Endothelial cell of umbilical vein (primary cell): ENCODE measurements around the gene EIF3I. TPM values are rescaled to one million over a fixed set of nuclear protein-coding genes. Genes with fewer than 3 reads are reported as not detected.

Source experiments
- BruUV-seq: library from RNA; stranded (reverse); fragments of 400-500 nt; replicated peaks from 2 replicates; lab custom pipeline; 2021; lab: Mats Ljungman, UMichigan
- CTCF ChIA-PET: fragments of 300-600, 350-600 bp; sonication (Branson Sonifier 250); formaldehyde crosslinking; loops from one replicate; lab custom pipeline; 2021; ENCODE audit warnings: antibody characterized with exemption, inconsistent platforms; lab: Charles Lee
- POLR2A ChIA-PET: fragments of 300-600, 350-600 bp; sonication (Branson Sonifier 250); formaldehyde crosslinking; loops from one replicate; lab custom pipeline; 2021; ENCODE audit warnings: antibody characterized with exemption, inconsistent platforms; lab: Charles Lee
- DNase-seq: peaks from one replicate; pipeline ENCODE4 v3.0.0-alpha.2; 2011; ENCODE audit warnings: low read depth, low spot score
- FAIRE-seq: peaks from 2 replicates; lab custom pipeline; 2011; peaks lifted over from hg19 to GRCh38; lab: Jason Lieb, UNC
- H2AFZ ChIP-seq: 2 replicates; pipeline ENCODE4 v1.6.0; 2012; ENCODE audit warnings: low read depth, low read length, control low read depth, inconsistent platforms
- H3K27ac ChIP-seq: 2 replicates; pipeline ENCODE4 v1.5.1; 2011; ENCODE audit warnings: low read depth, mild to moderate bottlenecking, control low read depth, low read length, moderate library complexity; ENCODE audit not compliant: insufficient read depth
- H3K27me3 ChIP-seq, 2 experiments: 2 replicates each; pipeline versions ENCODE4 v1.6.0 to v1.6.1; 2011; ENCODE audit warnings: low read length in 2 of 2, mixed read lengths in 1 of 2; ENCODE audit not compliant: control insufficient read depth in 2 of 2, insufficient read depth in 2 of 2
- H3K36me3 ChIP-seq, 2 experiments: 2 replicates in 1 of 2; 3 replicates in 1 of 2; pipeline ENCODE4 v1.5.1; 2011; ENCODE audit warnings: low read length in 2 of 2, mild to moderate bottlenecking in 1 of 2, moderate library complexity in 1 of 2; ENCODE audit not compliant: control insufficient read depth in 2 of 2, insufficient read depth in 2 of 2; ENCODE audit errors: extremely low read depth in 1 of 2
- H3K4me1 ChIP-seq: 3 replicates; pipeline ENCODE4 v1.5.1; 2011; ENCODE audit warnings: mild to moderate bottlenecking, low read length; ENCODE audit not compliant: control insufficient read depth, insufficient read depth; ENCODE audit errors: extremely low read depth
- H3K4me2 ChIP-seq: 2 replicates; pipeline ENCODE4 v1.6.1; 2011; ENCODE audit warnings: low read length, control low read depth, mixed read lengths; ENCODE audit not compliant: insufficient read depth
- H3K4me3 ChIP-seq, 3 experiments: fragments of 200-600 bp in 1 of 3; sonication (generic), shearing (Covaris generic) in 1 of 3; replicated peaks in 1 of 3; 2 replicates each; pipeline ENCODE4 v1.5.1; 2011 to 2016; ENCODE audit warnings: control low read depth in 3 of 3, low read length in 3 of 3, mild to moderate bottlenecking in 2 of 3, inconsistent platforms in 1 of 3, low read depth in 1 of 3, moderate library complexity in 1 of 3; ENCODE audit not compliant: insufficient read depth in 1 of 3
- H3K79me2 ChIP-seq: 2 replicates; pipeline ENCODE4 v1.6.0; 2012; ENCODE audit warnings: low read length, inconsistent platforms; ENCODE audit not compliant: control insufficient read depth, insufficient read depth
- H3K9ac ChIP-seq: replicated peaks from 2 replicates; pipeline ENCODE3; 2011; ENCODE audit warnings: low read length, control low read depth; ENCODE audit not compliant: insufficient read depth; ENCODE audit errors: extremely low read depth
- H3K9me1 ChIP-seq: replicated peaks from 3 replicates; pipeline ENCODE4 v1.6.0; 2011; ENCODE audit warnings: mild to moderate bottlenecking, low read length; ENCODE audit not compliant: control insufficient read depth, insufficient read depth; ENCODE audit errors: extremely low read depth
- H3K9me3 ChIP-seq: replicated peaks from 2 replicates; pipeline ENCODE4 v1.5.1; 2012; ENCODE audit warnings: low read length, inconsistent platforms; ENCODE audit not compliant: control insufficient read depth, insufficient read depth
- H4K20me1 ChIP-seq: replicated peaks from 2 replicates; pipeline ENCODE3; 2011; ENCODE audit warnings: mild to moderate bottlenecking, low read length; ENCODE audit not compliant: control insufficient read depth, insufficient read depth; ENCODE audit errors: extremely low read depth
- EZH2 ChIP-seq: IDR thresholded peaks from 2 replicates; pipeline ENCODE4 v1.6.1; 2012; ENCODE audit warnings: borderline replicate concordance, low read depth, mild to moderate bottlenecking, moderate library complexity, low read length, inconsistent platforms; ENCODE audit not compliant: severe bottlenecking
- FOS ChIP-seq: IDR thresholded peaks from 2 replicates; pipeline ENCODE4 v1.6.1; 2011; ENCODE audit warnings: mild to moderate bottlenecking, low read length, moderate library complexity, borderline replicate concordance; ENCODE audit not compliant: insufficient read depth
- GATA2 ChIP-seq: IDR thresholded peaks from 2 replicates; pipeline ENCODE4 v1.7.0; 2011; ENCODE audit warnings: low read depth, mild to moderate bottlenecking, moderate library complexity, mixed read lengths, low read length; ENCODE audit not compliant: insufficient read length, insufficient read depth
- JUN ChIP-seq: IDR thresholded peaks from 2 replicates; pipeline ENCODE4 v1.6.1; 2011; ENCODE audit warnings: borderline replicate concordance, low read depth; ENCODE audit not compliant: insufficient read length, insufficient read depth
- MAX ChIP-seq: IDR thresholded peaks from 2 replicates; pipeline ENCODE4 v1.6.1; 2011; ENCODE audit not compliant: insufficient read depth, insufficient read length
- MYC ChIP-seq: IDR thresholded peaks from one replicate; pipeline ENCODE4 v1.6.1; 2011; ENCODE audit warnings: mild to moderate bottlenecking, low read depth, low read length
- POLR2A ChIP-seq: IDR thresholded peaks from 2 replicates; pipeline ENCODE4 v1.6.1; 2012; ENCODE audit warnings: low read depth, mild to moderate bottlenecking, control low read depth, low read length
- POLR2AphosphoS5 ChIP-seq: IDR thresholded peaks from 2 replicates; pipeline ENCODE4 v1.6.1; 2012; ENCODE audit warnings: low read depth, mild to moderate bottlenecking, control low read depth, low read length, moderate library complexity; ENCODE audit not compliant: insufficient read depth
- dilution Hi-C: fragments of 300-500 bp; cut with MboI; formaldehyde crosslinking; loops from one replicate; pipeline ENCODE4 v1.15.0; 2019; ENCODE audit warnings: low sequenced_read_pairs; ENCODE audit not compliant: extremely low pct_ligation_motif_present
- intact Hi-C: fragments of 100-400 bp; cut with micrococcal nuclease; formaldehyde crosslinking; loops from one replicate; pipeline ENCODE4 v1.10.0; 2022
- polyA plus RNA-seq, 4 experiments: library from polyadenylated mRNA; depleted of rRNA in 3 of 4; stranded (reverse) in 3 of 4; unstranded in 1 of 4; fragments of >200 nt; gene quantifications; 2 replicates each; pipeline versions ENCODE4 v1.2.1 to v1.2.3, GENCODE V29; 2011 to 2012; ENCODE audit warnings: missing spikeins in 1 of 4
- total RNA-seq: library from RNA; stranded (reverse); gene quantifications from 2 replicates; pipeline ENCODE4 v1.2.3, GENCODE V29; 2021
- TF ChIP-seq, protein P1 (sequence below), 2 donors: IDR thresholded peaks; 1 replicate in 1 of 2; 2 replicates in 1 of 2; pipeline ENCODE4 v1.5.1; 2011; ENCODE audit warnings: low read length in 2 of 2, mild to moderate bottlenecking in 2 of 2, moderate library complexity in 2 of 2, control low read depth in 1 of 2, inconsistent platforms in 1 of 2, low read depth in 1 of 2; ENCODE audit not compliant: insufficient read depth in 1 of 2; ENCODE audit errors: extremely low read depth in 1 of 2

The EIF3I gene
- total and polyA plus RNA-seq, 2 donors (not counting 3 experiments of a cell fraction or from before 2014, with no cell fraction given) = 186 to 331 TPM

- BruUV-seq = no TSS peak
- DNase-seq (no peak), FAIRE-seq (no peak)
- no peaks in the 10 kb centered on the region for H3K9me1 ChIP-seq
- H3K36me3 ChIP-seq = peaks cover 39 to 75% of the 10 kb centered on the region in 2 experiments
- no peak overlapping the region for H3K27ac ChIP-seq
- no peaks in the 10 kb centered on the region for H4K20me1 ChIP-seq
- no peak overlapping the region for H3K4me2 ChIP-seq
- TF ChIP-seq MAX = no peak
- no peak for TF ChIP-seq POLR2AphosphoS5
- no peak for TF ChIP-seq FOS
- no peak for TF ChIP-seq POLR2A
- TF ChIP-seq JUN = no peak
- no peak for TF ChIP-seq GATA2
- TF ChIP-seq, protein P1, sequence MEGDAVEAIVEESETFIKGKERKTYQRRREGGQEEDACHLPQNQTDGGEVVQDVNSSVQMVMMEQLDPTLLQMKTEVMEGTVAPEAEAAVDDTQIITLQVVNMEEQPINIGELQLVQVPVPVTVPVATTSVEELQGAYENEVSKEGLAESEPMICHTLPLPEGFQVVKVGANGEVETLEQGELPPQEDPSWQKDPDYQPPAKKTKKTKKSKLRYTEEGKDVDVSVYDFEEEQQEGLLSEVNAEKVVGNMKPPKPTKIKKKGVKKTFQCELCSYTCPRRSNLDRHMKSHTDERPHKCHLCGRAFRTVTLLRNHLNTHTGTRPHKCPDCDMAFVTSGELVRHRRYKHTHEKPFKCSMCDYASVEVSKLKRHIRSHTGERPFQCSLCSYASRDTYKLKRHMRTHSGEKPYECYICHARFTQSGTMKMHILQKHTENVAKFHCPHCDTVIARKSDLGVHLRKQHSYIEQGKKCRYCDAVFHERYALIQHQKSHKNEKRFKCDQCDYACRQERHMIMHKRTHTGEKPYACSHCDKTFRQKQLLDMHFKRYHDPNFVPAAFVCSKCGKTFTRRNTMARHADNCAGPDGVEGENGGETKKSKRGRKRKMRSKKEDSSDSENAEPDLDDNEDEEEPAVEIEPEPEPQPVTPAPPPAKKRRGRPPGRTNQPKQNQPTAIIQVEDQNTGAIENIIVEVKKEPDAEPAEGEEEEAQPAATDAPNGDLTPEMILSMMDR (IDR thresholded peaks at IDR 0.05; ENCODE audit: extremely low read depth in 1 of 2, insufficient read depth in 1 of 2, low read depth in 1 of 2, low read length in 2 of 2) = no peak
- TF ChIP-seq MYC = no peak
- no peak for TF ChIP-seq EZH2
- no peak overlapping the region for H3K9ac ChIP-seq
- dilution Hi-C loops = no loop called here
- H3K27me3 ChIP-seq = no peaks in the 10 kb centered on the region
- intact Hi-C loops = no loop called here
- no peaks in the 10 kb centered on the region for H3K4me1 ChIP-seq
- no peak overlapping the region for H2AFZ ChIP-seq
- CTCF ChIA-PET = no interaction called here
- H3K79me2 ChIP-seq = peaks cover 5% of the 10 kb centered on the region
- H3K9me3 ChIP-seq = no peaks in the 10 kb centered on the region
- no peak overlapping the region for H3K4me3 ChIP-seq
- POLR2A ChIA-PET = interaction anchor here (0.6 kb wide), 1 partner anchor 9 kb away, joined by 3 read pairs; no protein-coding TSS in a partner anchor
Measured at GRCh38 chr1:32192220-32192948, 29.8 kb upstream of the EIF3I start.
